Measurements from ENCODE around the gene NCS1.

- TF ChIP-seq, protein P1, sequence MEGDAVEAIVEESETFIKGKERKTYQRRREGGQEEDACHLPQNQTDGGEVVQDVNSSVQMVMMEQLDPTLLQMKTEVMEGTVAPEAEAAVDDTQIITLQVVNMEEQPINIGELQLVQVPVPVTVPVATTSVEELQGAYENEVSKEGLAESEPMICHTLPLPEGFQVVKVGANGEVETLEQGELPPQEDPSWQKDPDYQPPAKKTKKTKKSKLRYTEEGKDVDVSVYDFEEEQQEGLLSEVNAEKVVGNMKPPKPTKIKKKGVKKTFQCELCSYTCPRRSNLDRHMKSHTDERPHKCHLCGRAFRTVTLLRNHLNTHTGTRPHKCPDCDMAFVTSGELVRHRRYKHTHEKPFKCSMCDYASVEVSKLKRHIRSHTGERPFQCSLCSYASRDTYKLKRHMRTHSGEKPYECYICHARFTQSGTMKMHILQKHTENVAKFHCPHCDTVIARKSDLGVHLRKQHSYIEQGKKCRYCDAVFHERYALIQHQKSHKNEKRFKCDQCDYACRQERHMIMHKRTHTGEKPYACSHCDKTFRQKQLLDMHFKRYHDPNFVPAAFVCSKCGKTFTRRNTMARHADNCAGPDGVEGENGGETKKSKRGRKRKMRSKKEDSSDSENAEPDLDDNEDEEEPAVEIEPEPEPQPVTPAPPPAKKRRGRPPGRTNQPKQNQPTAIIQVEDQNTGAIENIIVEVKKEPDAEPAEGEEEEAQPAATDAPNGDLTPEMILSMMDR (IDR thresholded peaks at IDR 0.05; ENCODE audit: control extremely low read depth in 1 of 3, insufficient read depth in 1 of 3, low read depth in 1 of 3, low read length in 3 of 3): no peak
- 0 out of 2 replicates have a peak, but pooled peaks have one; percentile 31 for TF ChIP-seq SRF (IDR thresholded peaks at IDR 0.05; ENCODE audit: low read depth, low read length)
- no peak for TF ChIP-seq POLR2AphosphoS5 (IDR thresholded peaks at IDR 0.05; ENCODE audit: low read depth, low read length)
- no peak for TF ChIP-seq POU5F1 (IDR thresholded peaks at IDR 0.05; ENCODE audit: low read depth, low read length)
- TF ChIP-seq NRF1 (IDR thresholded peaks at IDR 0.05; ENCODE audit: low read depth, low read length): no peak
- no peak for TF ChIP-seq SP1 (IDR thresholded peaks at IDR 0.05; ENCODE audit: low read depth, low read length)
Observed at GRCh38 chr9:130205912-130206311, 33.7 kb downstream of the NCS1 start.

All from H1 (cell line).